Osteoblast (primary cell): ENCODE measurements around the gene HOXC10. TPM values are rescaled to one million over a fixed set of nuclear protein-coding genes. Genes with fewer than 3 reads are reported as not detected.

Source experiments
- DNase-seq: peaks from one replicate; pipeline ENCODE4 v3.0.0; 2011; ENCODE audit warnings: low spot score, mixed read lengths; ENCODE audit not compliant: insufficient read length; ENCODE audit errors: missing footprints
- H2AFZ ChIP-seq: 2 replicates; pipeline ENCODE4 v1.6.0; 2011; ENCODE audit warnings: mild to moderate bottlenecking, low read length
- H3K27ac ChIP-seq: 2 replicates; pipeline ENCODE4 v1.5.1; 2011; ENCODE audit warnings: mild to moderate bottlenecking, low read depth, low read length, moderate library complexity
- H3K27me3 ChIP-seq: 2 replicates; pipeline ENCODE4 v1.6.0; 2012; ENCODE audit warnings: mild to moderate bottlenecking, control low read depth, inconsistent platforms, low read length, moderate library complexity; ENCODE audit not compliant: insufficient read depth
- H3K36me3 ChIP-seq: 2 replicates; pipeline ENCODE4 v1.5.1; 2011; ENCODE audit warnings: mild to moderate bottlenecking, low read length, control low read depth, moderate library complexity; ENCODE audit not compliant: insufficient read depth
- H3K4me1 ChIP-seq: 2 replicates; pipeline ENCODE4 v1.5.1; 2011; ENCODE audit warnings: mild to moderate bottlenecking, low read length, control low read depth, moderate library complexity; ENCODE audit not compliant: insufficient read depth
- H3K4me2 ChIP-seq: 2 replicates; pipeline ENCODE4 v1.6.0; 2011; ENCODE audit warnings: mild to moderate bottlenecking, low read length; ENCODE audit not compliant: insufficient read depth
- H3K4me3 ChIP-seq: fragments of 200-600 bp; sonication (generic); 3 replicates; pipeline ENCODE4 v1.5.1; 2012; ENCODE audit warnings: mild to moderate bottlenecking, low read length, inconsistent platforms; ENCODE audit not compliant: insufficient read depth
- H3K79me2 ChIP-seq: 2 replicates; pipeline ENCODE4 v1.6.0; 2012; ENCODE audit warnings: mild to moderate bottlenecking, low read length, control low read depth, inconsistent platforms; ENCODE audit not compliant: insufficient read depth
- H3K9me3 ChIP-seq: 2 replicates; pipeline ENCODE4 v1.5.1; 2011; ENCODE audit warnings: low read depth, low read length, control low read depth
- H4K20me1 ChIP-seq: 2 replicates; pipeline ENCODE4 v1.6.0; 2012; ENCODE audit warnings: mild to moderate bottlenecking, low read length, control low read depth; ENCODE audit not compliant: insufficient read depth
- total RNA-seq: library from RNA; depleted of rRNA; stranded (reverse); fragments of >200 nt; gene quantifications from 2 replicates; pipeline ENCODE4 v1.2.3, GENCODE V29; 2012
- TF ChIP-seq, protein P1 (sequence below): IDR thresholded peaks from 2 replicates; pipeline ENCODE4 v1.5.1; 2011; ENCODE audit warnings: mild to moderate bottlenecking, low read depth, low read length, moderate library complexity; ENCODE audit errors: extremely low read depth

HOXC10 gene
- total RNA-seq, 1 donor: 11.2 TPM

DNA sequence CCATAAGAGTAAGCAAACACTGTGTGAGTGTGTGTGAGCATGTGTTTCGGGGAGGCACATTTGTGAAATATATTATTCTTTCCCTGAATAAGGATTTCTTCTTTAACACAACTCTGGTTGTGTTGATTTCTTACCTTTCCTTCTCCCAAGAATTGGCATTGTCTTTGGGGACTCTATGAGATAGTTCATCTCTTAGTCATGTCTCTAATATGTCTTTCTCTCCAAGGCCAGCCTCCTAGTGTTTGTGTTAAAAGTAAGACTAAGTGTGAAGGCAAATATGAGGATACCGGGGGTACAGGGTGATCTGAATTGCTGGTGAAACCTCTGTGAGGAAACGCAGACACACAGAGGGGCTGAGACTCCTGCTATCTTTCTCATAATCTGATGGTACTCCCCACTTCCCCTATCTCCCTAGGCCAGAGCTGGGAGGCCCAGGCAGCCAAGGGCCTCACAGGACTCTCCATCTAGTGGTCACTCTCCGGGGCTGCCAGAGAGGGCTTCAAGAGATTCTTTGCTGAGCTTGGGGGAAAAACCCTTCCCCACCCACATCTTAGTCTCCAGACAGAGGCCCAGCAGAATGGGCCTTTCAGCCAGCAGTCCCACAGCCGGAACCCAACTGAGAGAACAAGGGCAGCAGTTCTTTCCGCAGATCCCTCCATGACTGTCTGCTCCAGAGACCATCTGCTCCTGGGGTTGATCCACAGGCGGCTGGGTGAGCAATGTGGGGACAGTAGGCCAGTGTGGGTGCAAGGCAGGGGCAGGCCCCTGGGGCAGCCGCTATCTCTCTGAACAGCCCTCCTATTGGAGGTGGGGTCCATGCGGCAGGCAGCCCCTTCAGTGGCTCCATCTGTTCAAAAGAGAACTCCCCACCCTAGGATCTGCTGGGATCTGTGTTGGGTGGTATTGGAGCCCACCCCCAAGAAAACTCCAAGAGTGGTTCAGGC lies 36.0 kb upstream of the HOXC10 start:
- Histone ChIP-seq H3K4me3 (no peak overlapping the region), H3K79me2 (no peaks in the 10 kb centered on the region), H3K4me2 (no peak overlapping the region), H3K27ac (no peak overlapping the region), H3K36me3 (no peaks in the 10 kb centered on the region), H3K4me1 (no peaks in the 10 kb centered on the region), H4K20me1 (no peaks in the 10 kb centered on the region), H3K27me3 (peaks cover 96% of the 10 kb centered on the region), H2AFZ (no peak overlapping the region), H3K9me3 (no peaks in the 10 kb centered on the region)
- TF ChIP-seq, protein P1, sequence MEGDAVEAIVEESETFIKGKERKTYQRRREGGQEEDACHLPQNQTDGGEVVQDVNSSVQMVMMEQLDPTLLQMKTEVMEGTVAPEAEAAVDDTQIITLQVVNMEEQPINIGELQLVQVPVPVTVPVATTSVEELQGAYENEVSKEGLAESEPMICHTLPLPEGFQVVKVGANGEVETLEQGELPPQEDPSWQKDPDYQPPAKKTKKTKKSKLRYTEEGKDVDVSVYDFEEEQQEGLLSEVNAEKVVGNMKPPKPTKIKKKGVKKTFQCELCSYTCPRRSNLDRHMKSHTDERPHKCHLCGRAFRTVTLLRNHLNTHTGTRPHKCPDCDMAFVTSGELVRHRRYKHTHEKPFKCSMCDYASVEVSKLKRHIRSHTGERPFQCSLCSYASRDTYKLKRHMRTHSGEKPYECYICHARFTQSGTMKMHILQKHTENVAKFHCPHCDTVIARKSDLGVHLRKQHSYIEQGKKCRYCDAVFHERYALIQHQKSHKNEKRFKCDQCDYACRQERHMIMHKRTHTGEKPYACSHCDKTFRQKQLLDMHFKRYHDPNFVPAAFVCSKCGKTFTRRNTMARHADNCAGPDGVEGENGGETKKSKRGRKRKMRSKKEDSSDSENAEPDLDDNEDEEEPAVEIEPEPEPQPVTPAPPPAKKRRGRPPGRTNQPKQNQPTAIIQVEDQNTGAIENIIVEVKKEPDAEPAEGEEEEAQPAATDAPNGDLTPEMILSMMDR: no peak
- no peak for DNase-seq

DNA sequence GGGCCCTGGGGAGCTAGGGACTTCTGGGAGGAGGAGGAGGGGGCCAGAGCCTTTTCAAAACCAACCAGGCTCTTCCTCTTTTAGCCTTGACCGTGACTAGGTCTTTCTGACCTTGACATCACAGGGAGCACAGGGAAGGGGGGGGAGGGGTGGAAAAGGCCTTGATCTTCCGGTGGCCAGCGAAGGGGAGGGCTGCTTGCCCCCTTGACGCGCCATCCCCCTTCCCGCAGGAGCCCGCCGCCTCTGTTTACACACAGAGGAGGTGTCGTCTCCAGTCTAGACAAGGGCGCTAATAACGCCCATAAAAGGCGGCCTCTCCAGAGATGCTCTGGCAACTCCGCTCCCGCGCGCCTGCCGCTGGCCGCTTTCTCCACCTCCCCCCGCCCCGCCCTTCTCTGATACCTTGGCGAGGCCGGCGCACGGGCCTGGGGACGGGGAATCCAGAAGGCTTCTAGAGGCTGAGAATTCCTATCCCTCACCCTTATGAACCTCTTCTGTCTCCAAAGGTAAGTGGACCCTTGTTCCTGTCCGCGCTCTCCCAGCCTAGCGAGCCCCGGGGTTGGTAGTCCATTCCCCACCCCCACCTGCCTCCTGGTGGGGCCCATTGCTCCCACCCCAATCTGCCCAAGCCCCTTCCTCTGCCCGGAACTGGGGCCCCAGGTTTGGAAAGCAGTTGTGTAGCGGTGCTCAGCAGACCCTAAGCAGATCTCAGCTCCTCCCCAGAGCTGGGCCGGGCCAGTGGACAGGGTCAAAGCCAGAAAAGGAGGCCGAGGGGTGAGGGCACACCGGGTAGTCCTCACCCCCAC lies 35.1 kb upstream of the HOXC10 start:
- no peaks in the 10 kb centered on the region for H3K36me3 ChIP-seq
- H3K9me3 ChIP-seq: no peaks in the 10 kb centered on the region
- H3K79me2 ChIP-seq: no peaks in the 10 kb centered on the region
- no peaks in the 10 kb centered on the region for H4K20me1 ChIP-seq
- H3K4me1 ChIP-seq: no peaks in the 10 kb centered on the region
- H2AFZ ChIP-seq: no peak overlapping the region
- DNase-seq: peak; percentile 66
- peaks cover 96% of the 10 kb centered on the region for H3K27me3 ChIP-seq
- no peak overlapping the region for H3K27ac ChIP-seq
- H3K4me3 ChIP-seq: no peak overlapping the region
- H3K4me2 ChIP-seq: no peak overlapping the region
- TF ChIP-seq, protein P1: no peak

DNA sequence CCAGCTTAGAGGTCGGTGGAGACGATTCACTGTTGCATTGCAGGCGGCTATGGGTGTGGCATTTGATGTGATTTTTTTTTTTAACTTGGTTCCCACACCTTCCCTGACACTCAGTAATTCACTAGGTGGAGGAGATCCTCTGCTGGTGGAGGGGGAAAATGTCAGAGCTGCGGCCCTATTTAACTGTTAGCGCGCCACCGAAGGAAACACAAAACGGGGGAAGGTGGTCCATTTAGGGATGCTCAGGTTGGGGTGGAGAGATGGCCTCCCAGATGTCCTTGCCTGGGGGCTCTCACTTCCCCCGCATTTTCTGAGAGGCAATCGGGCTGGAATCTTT lies 34.5 kb upstream of the HOXC10 start:
- Histone ChIP-seq H3K27me3 (peaks cover 96% of the 10 kb centered on the region), H3K9me3 (no peaks in the 10 kb centered on the region), H3K4me2 (no peak overlapping the region)

More for the DNA sequence above, 34.5 kb upstream of the HOXC10 start:
- Histone ChIP-seq H3K79me2 (no peaks in the 10 kb centered on the region), H3K36me3 (no peaks in the 10 kb centered on the region), H3K4me1 (no peaks in the 10 kb centered on the region), H4K20me1 (no peaks in the 10 kb centered on the region), H3K27ac (no peak overlapping the region), H3K4me3 (no peak overlapping the region), H2AFZ (no peak overlapping the region)
- TF ChIP-seq, protein P1: no peak
- DNase-seq: no peak
